GM12878 (cell line): Measurements from ENCODE around the gene CHID1. TPM values are rescaled to one million over a fixed set of nuclear protein-coding genes. Genes with fewer than 3 reads are reported as not detected.

Experiments used
- ATAC-seq: fragments of 200-7000 bp; cut with Tn5 transposase; 3 replicates; pipeline ENCODE4 v1.9.1; 2020; ENCODE audit warnings: mild to moderate bottlenecking, moderate library complexity
- BruUV-seq: library from RNA; stranded (reverse); fragments of 400-500 nt; replicated peaks from 2 replicates; lab custom pipeline; 2021; lab: Mats Ljungman, UMichigan
- CTCF ChIA-PET: fragments of 300-600 bp; sonication (Branson Sonifier 250); formaldehyde crosslinking; extraction: SDS; loops from one replicate; lab custom pipeline; 2021; ENCODE audit warnings: inconsistent platforms; lab: Yijun Ruan, JAX
- POLR2A ChIA-PET: fragments of 350-600 bp; formaldehyde crosslinking; extraction: SDS; loops from one replicate; lab custom pipeline; 2021; ENCODE audit warnings: inconsistent platforms; lab: Charles Lee
- RAD21 ChIA-PET: fragments of 300-600 bp; sonication (Branson Sonifier 250); formaldehyde crosslinking; loops from one replicate; lab custom pipeline; 2023; ENCODE audit warnings: antibody characterized with exemption; ENCODE audit not compliant: unreplicated experiment; lab: Charles Lee
- SMC1A ChIA-PET: fragments of 300-600 bp; sonication (Branson Sonifier 250); formaldehyde crosslinking; loops from one replicate; lab custom pipeline; 2023; ENCODE audit not compliant: unreplicated experiment, uncharacterized antibody; lab: Charles Lee
- DNase-seq: peaks from one replicate; pipeline ENCODE4 v3.0.0-alpha.2; 2011; ENCODE audit warnings: low read depth, low spot score
- FAIRE-seq: peaks from 3 replicates; lab custom pipeline; 2011; peaks lifted over from hg19 to GRCh38; lab: Jason Lieb, UNC
- H2AFZ ChIP-seq: 2 replicates; pipeline ENCODE4 v1.6.0; 2011; ENCODE audit warnings: low read depth, low read length, control low read depth; ENCODE audit not compliant: control insufficient read depth
- H3K27ac ChIP-seq: 2 replicates; pipeline ENCODE4 v1.5.1; 2011; ENCODE audit warnings: control low read depth; ENCODE audit not compliant: control insufficient read depth, insufficient read depth
- H3K27me3 ChIP-seq, 2 experiments: replicated peaks in 1 of 2; 2 replicates each; pipeline versions ENCODE4 v1.6.0 to v1.6.1; 2011; ENCODE audit warnings: low read length in 1 of 2; ENCODE audit not compliant: control insufficient read depth in 2 of 2, insufficient read depth in 2 of 2
- H3K36me3 ChIP-seq, 2 experiments: 2 replicates each; pipeline ENCODE4 v1.5.1; 2011; ENCODE audit warnings: low read length in 1 of 2; ENCODE audit not compliant: control insufficient read depth in 2 of 2, insufficient read depth in 2 of 2
- H3K4me1 ChIP-seq: 2 replicates; pipeline ENCODE4 v1.6.1; 2011; ENCODE audit warnings: mild to moderate bottlenecking, low read length, moderate library complexity, mixed read lengths; ENCODE audit not compliant: control insufficient read depth, insufficient read depth
- H3K4me2 ChIP-seq: 2 replicates; pipeline ENCODE4 v1.6.0; 2011; ENCODE audit warnings: control low read depth; ENCODE audit not compliant: control insufficient read depth, insufficient read depth
- H3K4me3 ChIP-seq: fragments of 200-600 bp; sonication (generic); 2 replicates; pipeline ENCODE4 v1.5.1; 2016
- H3K79me2 ChIP-seq: 2 replicates; pipeline ENCODE4 v1.6.0; 2011; ENCODE audit warnings: low read length; ENCODE audit not compliant: control insufficient read depth, insufficient read depth
- H3K9ac ChIP-seq: 2 replicates; pipeline ENCODE4 v1.8.0; 2011; ENCODE audit warnings: low read length, control low read depth, mixed read lengths; ENCODE audit not compliant: control insufficient read depth, insufficient read depth
- H3K9me3 ChIP-seq: replicated peaks from 3 replicates; pipeline ENCODE4 v1.5.1; 2011; ENCODE audit warnings: mild to moderate bottlenecking, low read length; ENCODE audit not compliant: control insufficient read depth, insufficient read depth
- H4K20me1 ChIP-seq: 2 replicates; pipeline ENCODE4 v1.6.0; 2011; ENCODE audit not compliant: control insufficient read depth, insufficient read depth
- BHLHE40 ChIP-seq, 2 experiments: fragments of 450-650 bp in 1 of 2; IDR thresholded peaks; 2 replicates each; pipeline ENCODE4 v1.6.1; 2011 to 2017; ENCODE audit warnings: low read depth in 2 of 2, borderline replicate concordance in 1 of 2, improper control_type of control experiment in 1 of 2, low read length in 1 of 2, mild to moderate bottlenecking in 1 of 2
- BMI1 ChIP-seq: fragments of 450-650 bp; IDR thresholded peaks from 2 replicates; pipeline ENCODE4 v1.6.1; 2016; ENCODE audit warnings: mild to moderate bottlenecking, moderate library complexity, borderline replicate concordance
- EP300 ChIP-seq, 2 experiments: fragments of 150-350 bp in 1 of 2; IDR thresholded peaks; 2 replicates each; pipeline ENCODE4 v1.6.1; 2011 to 2012; ENCODE audit warnings: low read depth in 2 of 2, low read length in 2 of 2, borderline replicate concordance in 1 of 2, improper control_type of control experiment in 1 of 2, inconsistent platforms in 1 of 2; ENCODE audit not compliant: control insufficient read depth in 1 of 2
- ESRRA ChIP-seq: IDR thresholded peaks from 2 replicates; pipeline ENCODE4 v1.6.1; 2012; ENCODE audit warnings: mild to moderate bottlenecking, low read length, improper control_type of control experiment
- FOXK2 ChIP-seq: fragments of 450-650 bp; IDR thresholded peaks from 2 replicates; pipeline ENCODE4 v1.6.1; 2017; ENCODE audit warnings: mild to moderate bottlenecking, moderate library complexity
- IRF4 ChIP-seq: IDR thresholded peaks from 2 replicates; pipeline ENCODE4 v1.6.1; 2011; ENCODE audit warnings: low read depth, low read length
- JUND ChIP-seq: IDR thresholded peaks from 2 replicates; pipeline ENCODE4 v1.6.1; 2012; ENCODE audit warnings: low read depth, mild to moderate bottlenecking, low read length, improper control_type of control experiment, moderate library complexity
- MAX ChIP-seq: IDR thresholded peaks from 2 replicates; pipeline ENCODE4 v1.6.1; 2012; ENCODE audit warnings: low read depth, low read length, improper control_type of control experiment
- MTA3 ChIP-seq: IDR thresholded peaks from 2 replicates; pipeline ENCODE4 v1.6.1; 2012; ENCODE audit warnings: low read length, inconsistent platforms, borderline replicate concordance
- POLR2AphosphoS2 ChIP-seq: IDR thresholded peaks from 2 replicates; pipeline ENCODE4 v1.6.1; 2011; ENCODE audit warnings: low read depth, mild to moderate bottlenecking, low read length, improper control_type of control experiment, moderate library complexity
- RAD21 ChIP-seq: IDR thresholded peaks from 2 replicates; pipeline ENCODE4 v1.6.1; 2011; ENCODE audit warnings: mild to moderate bottlenecking, low read depth, low read length, moderate library complexity; ENCODE audit not compliant: insufficient read depth
- ZBED1 ChIP-seq: IDR thresholded peaks from 2 replicates; pipeline ENCODE4 v1.6.1; 2016; ENCODE audit warnings: borderline replicate concordance
- ZBTB11 ChIP-seq: fragments of 450-650 bp; formaldehyde crosslinking; IDR thresholded peaks from 2 replicates; pipeline ENCODE4 v1.5.0; 2022; ENCODE audit warnings: mild to moderate bottlenecking, missing genetic modification characterization
- ZNF207 ChIP-seq: fragments of 450-650 bp; IDR thresholded peaks from 2 replicates; pipeline ENCODE4 v1.6.1; 2014; ENCODE audit warnings: antibody characterized with exemption, mild to moderate bottlenecking, borderline replicate concordance
- WGBS: methylation state at CpG from one replicate; pipeline ENCODE4 v1.1.6; 2016; ENCODE audit warnings: low lambda C conversion rate; ENCODE audit not compliant: insufficient replicate concordance, insufficient coverage; ENCODE audit errors: missing lambda C conversion rate; 5-methylcytosine and 5-hydroxymethylcytosine counted together
- in situ Hi-C: fragments of 300-500 bp; cut with MboI; formaldehyde crosslinking; loops from 9 replicates; pipeline ENCODE4 v1.14.3; 2018; ENCODE audit warnings: mixed read lengths
- intact Hi-C: fragments of 100-400 bp; cut with micrococcal nuclease; formaldehyde crosslinking; loops from one replicate; pipeline ENCODE4 v1.14.2; 2022; ENCODE audit not compliant: unreplicated experiment
- polyA plus RNA-seq, 11 experiments: library from polyadenylated mRNA; depleted of rRNA in 4 of 11; unstranded in 6 of 11; stranded (reverse) in 5 of 11; fragments of >200 nt; fragmentation: Nextera tagmentation in 4 of 11; fragmentation: Illumina TruSeq in 1 of 11; extraction: Ambion mirVana in 4 of 11; extraction: Trizol in 1 of 11; gene quantifications; 1 replicate in 1 of 11; 2 replicates in 10 of 11; pipeline versions ENCODE4 v1.2.1 to v1.2.3, GENCODE V29; 2011 to 2016; ENCODE audit warnings: inconsistent platforms in 2 of 11, missing spikeins in 2 of 11, low read depth in 1 of 11
- total RNA-seq, 4 experiments: library from RNA; depleted of rRNA in 3 of 4; stranded (reverse); fragments of >200 nt in 3 of 4; fragmentation: Illumina TruSeq in 1 of 4; extraction: Trizol in 1 of 4; gene quantifications; 2 replicates each; pipeline versions ENCODE4 v1.2.1 to v1.2.3, GENCODE V29; 2013 to 2021

CHID1 gene
- total and polyA plus RNA-seq, 10 of the 15 experiments (the other 5 are each of a cell fraction or from before 2014, with no cell fraction given) = 4.8 to 75.2 (median 30.1) TPM

- H3K27me3 ChIP-seq = no peaks in the 10 kb centered on the region
- no peak overlapping the region for H2AFZ ChIP-seq
- H3K36me3 ChIP-seq = no peaks in the 10 kb centered on the region
- H4K20me1 ChIP-seq = no peaks in the 10 kb centered on the region
- intact Hi-C loops (no loop called here), in situ Hi-C loops (no loop called here)
- H3K4me1 ChIP-seq = 0 out of 2 replicates have a peak, but pooled peaks cover 2% of the 10 kb centered on the region
- FAIRE-seq = no peak
- no peak for ATAC-seq
- H3K4me3 ChIP-seq = no peak overlapping the region
- H3K4me2 ChIP-seq = no peak overlapping the region
- CTCF ChIA-PET = interaction anchor here (0.6 to 0.7 kb wide), 2 partner anchors 72 to 101 kb away, joined by 3 read pairs; no protein-coding TSS in a partner anchor
- no peak overlapping the region for H3K27ac ChIP-seq
- RAD21 ChIA-PET = no interaction called here
- 56% methylated on average over 15 of the region's 15 CpGs for WGBS
- H3K9ac ChIP-seq = no peak overlapping the region
- peaks cover 10% of the 10 kb centered on the region for H3K79me2 ChIP-seq
- DNase-seq = no peak
- TF ChIP-seq ESRRA = no peak
- no peak for TF ChIP-seq ZNF207
- TF ChIP-seq IRF4 = no peak
- no peak for TF ChIP-seq ZBED1
- TF ChIP-seq ZBTB11 = no peak
- TF ChIP-seq MAX = no peak
- no peak for TF ChIP-seq BHLHE40 (IDR thresholded peaks at IDR 0.05; ENCODE audit: borderline replicate concordance in 1 of 2, low read depth in 2 of 2, low read length in 1 of 2)
- TF ChIP-seq FOXK2 = no peak
- TF ChIP-seq BMI1 = no peak
- no peak for TF ChIP-seq MTA3
- TF ChIP-seq JUND = no peak
- TF ChIP-seq EP300 (IDR thresholded peaks at IDR 0.05; ENCODE audit: borderline replicate concordance in 1 of 2, control insufficient read depth in 1 of 2, low read depth in 2 of 2, low read length in 2 of 2) = no peak
- no peak for TF ChIP-seq POLR2AphosphoS2
- TF ChIP-seq RAD21 = no peak
- TF ChIP-seq, all 136 proteins: peak for 0
- BruUV-seq = no TSS peak
- no peaks in the 10 kb centered on the region for H3K9me3 ChIP-seq
- ChIA-PET POLR2A (interaction anchor here (0.6 kb wide), 1 partner anchor 124 kb away, joined by 4 read pairs; no protein-coding TSS in a partner anchor), SMC1A (no interaction called here)
Observed at GRCh38 chr11:921921-922678, 11.5 kb upstream of the CHID1 start.
